IPS-18a (cell line): ENCODE data around the gene ZNF609.
"Not testable (repeated sequence)": the region's sequence is repeated elsewhere in the genome, so short reads cannot be mapped to it uniquely, and the experiment has no call there.

ENCODE experiments used
- H3K27ac ChIP-seq: one replicate; pipeline ENCODE4 v1.5.1; 2013; ENCODE audit warnings: low read length
- H3K27me3 ChIP-seq: one replicate; pipeline ENCODE4 v1.6.1; 2013; ENCODE audit warnings: mild to moderate bottlenecking, low read length; ENCODE audit not compliant: control insufficient read depth, insufficient read depth
- H3K36me3 ChIP-seq: one replicate; pipeline ENCODE4 v1.6.1; 2013; ENCODE audit warnings: low read depth, low read length; ENCODE audit not compliant: control insufficient read depth
- H3K4me1 ChIP-seq: one replicate; pipeline ENCODE4 v1.6.1; 2013; ENCODE audit warnings: low read depth, low read length; ENCODE audit not compliant: control insufficient read depth
- H3K4me3 ChIP-seq: one replicate; pipeline ENCODE4 v1.5.1; 2013; ENCODE audit warnings: low read length
- H3K9ac ChIP-seq: one replicate; pipeline ENCODE4 v1.6.1; 2013; ENCODE audit warnings: mild to moderate bottlenecking, low read length, moderate library complexity
- H3K9me3 ChIP-seq: one replicate; pipeline ENCODE4 v1.6.1; 2013; ENCODE audit warnings: low read depth, low read length; ENCODE audit not compliant: control insufficient read depth

Gene ZNF609

GRCh38 chr15:64574301-64575017 lies 114.1 kb downstream of the ZNF609 start:
- Histone ChIP-seq H3K4me1 (no peaks in the 10 kb centered on the region), H3K27me3 (no peaks in the 10 kb centered on the region), H3K9ac (no peak overlapping the region), H3K27ac (no peak overlapping the region), H3K4me3 (no peak overlapping the region), H3K9me3 (no peaks in the 10 kb centered on the region), H3K36me3 (no peaks in the 10 kb centered on the region)

GRCh38 chr15:64580696-64581407 lies 120.5 kb downstream of the ZNF609 start:
- Histone ChIP-seq H3K9me3 (no peaks in the 10 kb centered on the region), H3K27me3 (no peaks in the 10 kb centered on the region), H3K4me3 (no peak overlapping the region), H3K9ac (no peak overlapping the region), H3K27ac (no peak overlapping the region), H3K4me1 (no peaks in the 10 kb centered on the region), H3K36me3 (no peaks in the 10 kb centered on the region)

- no peaks in the 10 kb centered on the region for H3K9me3 ChIP-seq
- H3K4me1 ChIP-seq, result no peaks in the 10 kb centered on the region
- no peak overlapping the region for H3K4me3 ChIP-seq
- no peaks in the 10 kb centered on the region for H3K36me3 ChIP-seq
- no peak overlapping the region for H3K27ac ChIP-seq
- no peaks in the 10 kb centered on the region for H3K27me3 ChIP-seq
- H3K9ac ChIP-seq, result no peak overlapping the region
Measured at GRCh38 chr15:64581408-64581761, 121.0 kb downstream of the ZNF609 start.

- Histone ChIP-seq H3K9me3 (no peaks in the 10 kb centered on the region), H3K27me3 (no peaks in the 10 kb centered on the region), H3K27ac (no peak overlapping the region), H3K4me1 (no peaks in the 10 kb centered on the region), H3K4me3 (no peak overlapping the region), H3K9ac (no peak overlapping the region), H3K36me3 (no peaks in the 10 kb centered on the region)
Measured at GRCh38 chr15:64582202-64582601, 121.8 kb downstream of the ZNF609 start.

GRCh38 chr15:64583519-64583918 lies 123.1 kb downstream of the ZNF609 start:
- Histone ChIP-seq H3K4me1 (no peaks in the 10 kb centered on the region), H3K36me3 (no peaks in the 10 kb centered on the region), H3K4me3 (no peak overlapping the region), H3K9ac (no peak overlapping the region), H3K27me3 (no peaks in the 10 kb centered on the region), H3K9me3 (no peaks in the 10 kb centered on the region), H3K27ac (no peak overlapping the region)

DNA sequence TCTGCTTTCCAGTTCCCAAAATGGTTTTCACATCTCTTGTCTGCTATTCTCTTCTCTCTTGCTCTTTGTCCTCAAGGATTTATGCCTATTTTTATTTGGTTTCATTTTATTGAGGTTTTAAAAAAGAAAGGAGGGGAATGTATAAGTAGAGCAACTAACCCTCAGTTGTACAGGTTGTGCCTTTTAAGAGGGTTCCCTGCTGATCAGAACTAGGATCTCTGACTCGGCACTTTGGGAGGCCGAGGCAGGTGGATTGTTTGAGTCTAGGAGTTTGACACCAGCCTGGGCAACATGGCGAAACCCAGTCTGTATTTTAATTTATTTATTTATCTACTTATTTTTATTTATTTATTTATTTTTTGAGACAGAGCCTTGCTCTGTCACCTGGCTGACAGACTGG lies 123.6 kb downstream of the ZNF609 start:
- Histone ChIP-seq H3K4me1 (no peaks in the 10 kb centered on the region), H3K4me3 (no peak overlapping the region), H3K9ac (no peak overlapping the region), H3K36me3 (no peaks in the 10 kb centered on the region), H3K27ac (no peak overlapping the region), H3K9me3 (no peaks in the 10 kb centered on the region), H3K27me3 (no peaks in the 10 kb centered on the region)

GRCh38 chr15:64586259-64586870 lies 126.0 kb downstream of the ZNF609 start:
- no peaks in the 10 kb centered on the region for H3K4me1 ChIP-seq
- no peak overlapping the region for H3K27ac ChIP-seq
- no peaks in the 10 kb centered on the region for H3K27me3 ChIP-seq
- no peaks in the 10 kb centered on the region for H3K9me3 ChIP-seq
- H3K9ac ChIP-seq, result no peak overlapping the region
- H3K4me3 ChIP-seq, result no peak overlapping the region
- H3K36me3 ChIP-seq, result no peaks in the 10 kb centered on the region

- no peaks in the 10 kb centered on the region for H3K27me3 ChIP-seq
- no peak overlapping the region for H3K27ac ChIP-seq
- H3K4me1 ChIP-seq, result no peaks in the 10 kb centered on the region
- H3K36me3 ChIP-seq, result no peaks in the 10 kb centered on the region
- H3K4me3 ChIP-seq, result no peak overlapping the region
- no peak overlapping the region for H3K9ac ChIP-seq
- no peaks in the 10 kb centered on the region for H3K9me3 ChIP-seq
Measured at GRCh38 chr15:64586984-64587383, 126.6 kb downstream of the ZNF609 start.

DNA sequence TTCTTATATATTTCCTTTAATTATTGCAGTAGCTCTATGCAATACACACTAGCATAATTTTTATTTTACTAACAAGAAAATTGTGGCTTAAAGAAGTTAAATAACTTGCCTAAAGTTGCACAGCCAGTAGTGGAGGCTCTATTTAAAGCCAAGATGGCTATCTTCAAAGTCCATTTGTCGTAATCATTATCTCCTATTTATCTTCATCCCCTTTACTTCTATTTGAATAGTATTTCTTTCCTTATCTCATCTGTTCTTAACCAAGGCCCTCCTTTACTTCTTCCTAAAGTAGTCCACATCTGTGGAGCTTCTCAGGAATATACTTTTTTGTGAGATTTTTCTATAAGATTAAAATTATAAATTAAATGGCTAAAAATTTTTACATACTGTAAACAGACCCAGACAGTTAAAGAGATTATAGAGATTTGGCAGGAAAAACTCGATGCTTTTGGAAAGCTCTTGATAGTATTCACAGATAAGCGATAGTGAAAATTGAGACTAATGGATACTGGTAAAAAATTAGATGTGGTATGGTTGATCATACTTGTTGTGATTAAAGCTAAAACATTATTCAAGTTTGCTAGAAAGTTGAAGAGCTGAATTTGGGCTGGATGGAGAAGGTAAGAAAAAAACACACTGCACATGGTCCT lies 129.2 kb downstream of the ZNF609 start:
- no peak overlapping the region for H3K9ac ChIP-seq
- no peaks in the 10 kb centered on the region for H3K4me1 ChIP-seq
- no peaks in the 10 kb centered on the region for H3K9me3 ChIP-seq
- no peaks in the 10 kb centered on the region for H3K36me3 ChIP-seq
- no peak overlapping the region for H3K27ac ChIP-seq
- no peak overlapping the region for H3K4me3 ChIP-seq
- H3K27me3 ChIP-seq, result no peaks in the 10 kb centered on the region

- not testable (repeated sequence) for H3K27ac ChIP-seq, H3K9me3 ChIP-seq, H3K36me3 ChIP-seq, H3K27me3 ChIP-seq, H3K4me3 ChIP-seq, H3K9ac ChIP-seq
- peaks cover 11% of the 10 kb centered on the region for H3K4me1 ChIP-seq
Measured at GRCh38 chr15:64592845-64593244, 132.5 kb downstream of the ZNF609 start.

GRCh38 chr15:64596701-64597476 lies 136.5 kb downstream of the ZNF609 start:
- no peak overlapping the region for H3K4me3 ChIP-seq
- H3K36me3 ChIP-seq, result no peaks in the 10 kb centered on the region
- H3K27me3 ChIP-seq, result no peaks in the 10 kb centered on the region
- H3K27ac ChIP-seq, result no peak overlapping the region
- peaks cover 11% of the 10 kb centered on the region for H3K4me1 ChIP-seq
- no peak overlapping the region for H3K9ac ChIP-seq
- H3K9me3 ChIP-seq, result no peaks in the 10 kb centered on the region
